Activated T-cell treated with anti-CD3 and anti-CD28 coated beads for 48 hours (primary cell): Measurements from ENCODE around the gene FHAD1.
"Not testable (repeated sequence)": the region's sequence is repeated elsewhere in the genome, so short reads cannot be mapped to it uniquely, and the experiment has no call there.

Experiments used
- DNase-seq: peaks from one replicate; pipeline ENCODE4 v3.0.0-alpha.2; 2020; ENCODE audit warnings: low read depth

FHAD1 gene

DNA sequence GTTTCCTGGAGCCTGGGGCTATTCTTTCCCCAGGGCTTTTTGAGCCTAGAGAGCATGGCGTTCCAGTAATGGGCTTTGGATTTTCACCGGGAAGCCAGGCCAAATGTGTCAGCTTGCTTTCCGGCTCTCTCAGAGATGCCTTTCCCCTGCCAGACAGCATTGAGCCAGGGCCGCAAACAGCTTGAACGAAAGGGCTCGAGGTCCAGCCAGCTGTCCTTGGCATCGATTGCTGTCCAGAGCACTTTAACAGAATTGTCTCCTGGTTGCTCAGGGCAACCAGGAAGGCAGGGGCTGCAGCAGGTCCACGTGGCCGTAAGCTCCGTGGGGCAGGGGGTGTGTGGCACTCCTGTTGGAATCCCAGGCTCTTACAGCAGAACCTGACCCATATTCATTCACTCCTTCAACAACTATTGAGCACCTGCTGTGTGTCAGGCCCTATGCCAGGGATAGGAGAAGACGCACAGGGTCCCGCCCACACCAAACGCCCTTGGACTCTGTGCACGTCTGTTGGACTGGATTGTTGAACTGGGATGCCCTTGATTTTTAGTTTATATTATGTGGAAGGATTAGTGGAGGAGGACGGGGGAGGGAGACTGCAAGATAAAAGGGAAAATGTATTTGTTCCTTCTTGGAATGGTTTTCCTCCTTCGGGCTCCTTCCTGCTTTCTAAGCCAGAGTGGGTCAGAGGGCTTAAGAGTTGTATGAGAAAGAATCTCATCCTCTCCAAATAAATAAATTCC, 123.9 kb downstream of the FHAD1 start:
- no peak for DNase-seq

DNA sequence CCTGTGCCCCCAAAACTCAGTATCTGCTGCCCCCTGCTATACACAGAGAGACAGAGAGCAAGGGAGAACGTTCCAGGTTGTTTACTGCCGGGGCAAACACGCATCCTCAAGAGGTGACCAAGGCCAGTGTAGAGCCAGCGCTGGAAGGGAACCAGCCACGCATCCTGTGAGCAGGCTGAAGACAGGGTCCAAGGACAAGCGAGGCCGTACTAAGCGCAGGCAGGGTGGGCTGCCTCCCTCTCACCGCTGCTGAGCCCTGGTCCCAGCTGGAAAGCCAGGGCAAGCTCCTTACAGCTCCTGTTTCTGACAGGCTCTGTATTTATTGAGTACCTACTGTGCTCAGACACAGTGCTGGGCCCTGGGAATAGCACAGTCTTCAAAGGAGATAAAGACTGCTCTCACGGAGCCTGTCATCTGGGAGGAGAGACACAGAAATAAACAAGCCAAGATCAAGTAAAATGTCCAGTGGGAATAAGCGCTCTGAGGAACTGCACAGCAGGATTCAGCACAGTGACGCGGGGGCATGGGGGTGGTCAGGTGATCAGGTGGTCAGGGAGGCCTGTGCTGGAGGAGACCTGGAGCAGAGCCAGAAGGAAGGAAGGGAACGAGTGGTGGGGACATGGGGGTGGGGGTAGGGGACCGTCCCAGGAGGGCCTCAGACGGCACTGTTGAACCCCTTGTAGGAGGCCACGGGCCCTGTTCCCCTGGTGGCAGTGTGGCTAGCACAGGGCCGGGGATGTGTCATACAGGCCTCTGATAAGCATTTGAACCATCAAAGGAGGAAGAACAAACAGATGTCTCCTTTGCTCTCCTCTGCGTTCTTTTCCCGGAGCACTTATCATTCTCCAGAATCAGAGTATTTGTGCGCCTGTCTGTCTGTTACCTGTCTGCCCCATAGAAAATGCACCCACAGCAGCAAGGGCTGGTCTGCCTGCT, 124.9 kb downstream of the FHAD1 start:
- DNase-seq, result no peak

GRCh38 chr1:15378729-15379128, 131.7 kb downstream of the FHAD1 start:
- no peak for DNase-seq

DNA sequence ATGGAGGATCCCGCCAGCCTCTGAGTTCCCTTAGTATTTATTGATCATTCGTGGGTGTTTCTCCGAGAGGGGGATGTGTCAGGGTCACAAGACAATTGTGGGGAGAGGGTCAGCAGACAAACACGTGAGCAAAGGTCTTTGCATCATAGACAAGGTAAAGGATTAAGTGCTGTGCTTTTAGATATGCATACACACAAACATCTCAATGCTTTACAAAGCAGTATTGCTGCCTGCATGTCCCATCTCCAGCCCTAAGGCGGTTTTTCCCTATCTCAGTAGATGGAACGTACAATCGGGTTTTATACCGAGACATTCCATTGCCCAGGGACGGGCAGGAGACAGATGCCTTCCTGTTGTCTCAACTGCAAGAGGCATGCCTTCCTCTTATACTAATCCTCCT, 132.1 kb downstream of the FHAD1 start:
- DNase-seq, result not testable (repeated sequence)

DNA sequence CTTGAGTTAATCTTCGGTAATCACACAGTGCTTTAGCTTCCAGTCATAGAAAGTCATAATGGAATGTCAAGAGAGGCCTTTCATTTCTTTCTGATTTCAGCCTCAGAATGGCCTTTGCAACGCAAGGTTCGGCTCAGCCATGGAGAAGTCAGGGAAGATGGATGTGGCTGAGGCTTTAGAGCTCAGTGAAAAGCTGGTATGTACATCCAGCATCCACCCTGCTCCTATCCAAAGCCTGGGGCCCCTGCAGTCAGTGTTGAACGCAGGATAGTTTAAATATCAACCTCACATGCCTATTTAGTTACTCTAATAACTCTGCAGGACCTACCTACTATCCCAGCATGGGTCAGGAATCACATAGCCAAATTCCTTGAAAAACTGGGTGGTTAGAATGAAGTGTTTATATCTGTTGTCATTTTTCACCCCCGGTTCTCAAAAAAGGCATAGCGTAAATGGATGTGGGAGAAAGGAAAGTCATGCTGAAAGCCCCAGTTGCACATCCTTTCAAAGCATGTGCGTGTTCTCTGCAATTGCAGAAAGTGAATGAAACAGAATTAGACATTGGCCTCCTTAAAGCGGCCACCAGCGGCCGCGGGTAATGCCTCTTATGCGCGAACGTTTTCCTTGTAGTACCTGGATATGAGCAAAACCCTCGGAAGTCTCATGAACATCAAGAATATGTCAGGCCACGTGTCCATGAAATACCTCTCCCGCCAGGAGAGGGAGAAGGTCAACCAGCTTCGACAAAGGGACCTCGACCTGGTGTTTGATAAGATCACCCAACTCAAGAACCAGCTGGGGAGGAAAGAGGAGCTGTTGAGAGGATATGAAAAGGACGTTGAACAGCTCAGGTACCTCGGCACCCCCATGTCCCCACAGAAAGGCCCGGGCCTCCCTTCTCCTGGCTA, 133.8 kb downstream of the FHAD1 start:
- DNase-seq, result no peak

DNA sequence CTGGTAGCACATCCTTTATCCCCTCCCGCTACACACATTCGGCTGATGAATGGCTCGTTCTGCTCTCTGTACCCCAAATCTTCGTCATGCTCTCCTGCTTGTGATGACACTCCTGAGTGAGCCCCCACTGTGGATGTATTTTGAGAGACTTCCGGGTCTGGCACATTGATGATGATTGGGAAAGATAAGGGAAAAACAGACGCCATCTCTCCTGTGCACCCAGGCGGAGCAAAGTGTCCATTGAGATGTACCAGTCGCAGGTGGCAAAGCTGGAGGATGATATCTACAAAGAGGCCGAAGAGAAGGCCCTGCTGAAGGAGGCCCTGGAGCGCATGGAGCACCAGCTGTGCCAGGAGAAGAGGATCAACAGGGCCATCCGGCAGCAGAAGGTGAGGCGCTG, 134.8 kb downstream of the FHAD1 start:
- no peak for DNase-seq

DNA sequence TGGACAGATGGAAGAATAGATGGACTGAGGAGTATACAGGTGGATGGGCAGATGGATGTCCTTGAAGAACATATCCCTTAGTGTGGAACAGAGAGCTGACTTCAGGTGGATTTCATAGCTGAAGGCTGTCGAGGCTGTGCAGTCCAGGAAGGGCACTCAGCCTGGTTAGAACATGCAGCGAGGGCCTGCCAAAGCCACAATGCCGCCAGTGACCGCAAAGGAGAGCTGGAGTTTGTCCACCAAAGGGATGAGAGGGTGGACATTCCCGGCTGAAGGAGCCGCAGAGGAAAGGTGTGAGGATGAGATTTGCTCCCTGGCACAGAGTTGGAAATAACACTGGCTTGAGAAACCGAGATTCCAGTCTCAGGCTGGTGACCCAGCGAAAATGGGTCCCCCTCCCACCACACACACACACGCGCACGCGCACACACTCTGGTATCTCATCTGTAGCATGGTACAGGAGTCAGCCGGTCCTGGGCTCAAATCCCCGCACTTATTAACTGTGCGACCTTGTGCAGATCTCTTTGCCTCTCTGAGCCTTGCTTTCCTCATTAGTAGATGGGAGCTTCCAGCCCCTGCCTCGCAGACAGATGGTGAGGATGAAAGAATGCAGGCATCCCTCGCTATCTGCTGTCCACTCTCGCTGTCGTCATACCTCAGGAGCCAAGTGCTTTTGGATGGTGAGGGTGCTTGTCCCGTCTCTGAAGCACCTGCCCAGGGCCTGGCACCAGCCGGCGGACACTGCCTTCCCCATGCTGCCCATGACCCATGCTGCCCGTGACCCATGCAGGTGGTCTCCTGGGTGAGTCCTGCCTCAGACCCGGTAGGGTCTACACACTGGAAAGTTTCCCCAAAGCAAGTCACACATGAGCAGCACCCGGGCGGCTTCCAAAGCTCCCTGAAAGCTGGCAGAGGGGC, 135.8 kb downstream of the FHAD1 start:
- DNase-seq, result no peak

- DNase-seq, result no peak
These were observed 136.8 kb downstream of the FHAD1 start for GRCh38 chr1:15383810-15384209.

- no peak for DNase-seq
These were observed 137.4 kb downstream of the FHAD1 start for GRCh38 chr1:15384301-15384901.

DNA sequence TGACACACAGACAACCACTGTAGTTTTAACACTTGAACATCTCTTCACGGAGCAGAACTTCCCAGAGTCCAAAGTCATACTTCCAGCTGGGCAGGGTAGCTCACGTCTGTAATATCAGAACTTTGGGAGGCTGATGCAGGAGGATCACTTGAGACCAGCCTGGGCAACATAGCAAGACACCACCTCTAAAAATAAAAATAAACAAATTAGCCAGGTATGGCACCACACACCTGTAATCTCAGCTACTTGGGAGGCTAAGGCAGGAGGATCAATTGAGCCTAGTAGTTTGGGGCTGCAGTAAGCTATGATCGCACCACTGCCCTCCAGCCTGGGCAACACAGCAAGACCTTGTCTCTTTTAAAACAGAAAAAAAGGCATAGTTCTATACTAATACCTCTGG, 138.4 kb downstream of the FHAD1 start:
- DNase-seq, result no peak

DNA sequence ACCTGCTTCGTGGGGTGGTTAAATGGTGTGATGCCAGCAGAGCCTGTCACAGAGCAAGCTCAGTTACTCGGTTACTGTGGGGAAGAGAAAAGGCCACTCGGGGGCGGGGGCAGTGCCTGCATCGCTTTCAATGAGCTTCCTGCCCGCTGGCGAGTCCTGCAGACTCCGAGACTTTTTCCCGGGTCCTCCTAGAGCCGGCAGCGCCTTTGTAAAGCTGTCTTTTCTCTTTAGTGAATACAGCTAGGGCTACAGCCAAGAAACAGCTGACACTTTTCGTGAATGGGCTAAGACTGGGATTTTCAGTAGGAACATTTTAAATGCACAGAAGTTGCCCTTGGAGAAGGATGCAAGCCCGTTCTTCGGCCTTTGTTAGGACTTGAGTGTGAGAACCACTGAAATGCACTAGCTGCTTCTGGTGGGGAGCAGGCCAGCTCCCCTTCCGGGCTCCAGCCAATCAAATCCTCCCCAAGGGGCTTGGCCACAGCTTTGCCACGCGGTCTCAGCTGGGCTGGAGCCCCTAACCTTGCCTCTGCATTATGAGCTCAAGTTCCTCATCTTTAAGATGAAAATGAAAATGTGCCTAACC, 139.2 kb downstream of the FHAD1 start:
- no peak for DNase-seq

DNA sequence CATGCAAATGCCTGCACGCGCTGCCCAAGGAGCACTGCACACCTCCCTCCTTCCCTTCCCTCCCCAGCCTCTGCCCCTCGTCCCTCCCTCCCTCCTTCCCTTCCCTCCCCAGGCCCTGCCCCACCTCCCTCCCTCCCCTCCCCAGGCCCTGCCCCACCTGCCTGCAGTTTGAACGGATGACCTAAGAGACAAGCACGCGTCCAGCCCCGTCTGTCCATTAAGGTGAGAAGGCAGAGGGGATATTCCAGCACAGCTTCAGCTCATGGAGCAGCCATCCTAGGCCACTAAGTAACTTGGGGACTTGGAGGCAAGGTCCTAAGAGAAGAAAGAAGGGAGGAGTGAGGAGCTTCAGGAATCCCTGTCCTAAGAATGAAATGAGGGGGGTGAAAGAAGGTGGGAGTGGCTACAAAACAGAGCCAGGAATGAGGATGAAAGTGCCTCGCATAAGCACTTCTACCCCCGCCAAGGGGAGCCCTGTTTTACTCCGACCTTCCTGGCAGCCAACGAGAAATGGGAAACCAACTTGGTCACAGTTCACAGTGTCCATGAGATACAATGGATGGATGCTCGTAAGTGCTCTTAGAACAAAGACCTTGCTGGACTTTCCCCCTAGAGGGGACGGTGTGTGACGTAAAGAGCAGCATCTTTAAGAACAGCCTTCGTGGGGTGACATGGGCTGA, 141.3 kb downstream of the FHAD1 start:
- no peak for DNase-seq

GRCh38 chr1:15389828-15390227, 142.8 kb downstream of the FHAD1 start:
- DNase-seq, result not testable (repeated sequence)

- no peak for DNase-seq
These were observed 143.6 kb downstream of the FHAD1 start for GRCh38 chr1:15390667-15391066.

DNA sequence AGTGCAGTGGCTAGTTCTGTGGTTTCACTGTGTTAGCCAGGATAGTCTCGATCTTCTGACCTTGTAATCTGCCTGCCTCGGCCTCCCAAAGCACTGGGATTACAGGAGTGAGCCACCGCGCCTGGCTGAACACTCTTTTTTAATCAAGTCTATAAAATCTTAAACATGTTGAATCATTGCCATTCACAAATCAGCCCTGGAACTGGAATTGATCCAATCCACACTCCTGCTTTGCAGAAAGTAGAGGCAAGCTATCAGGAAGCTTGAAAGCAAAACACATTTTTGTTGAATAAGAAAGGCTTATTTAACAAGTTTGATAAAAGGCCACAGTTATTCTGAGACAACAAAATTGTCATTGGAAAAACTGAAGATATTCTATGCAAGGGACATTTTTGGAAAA, 144.3 kb downstream of the FHAD1 start:
- DNase-seq, result no peak

GRCh38 chr1:15393475-15394257, 146.6 kb downstream of the FHAD1 start:
- no peak for DNase-seq

GRCh38 chr1:15394258-15394690, 147.3 kb downstream of the FHAD1 start:
- no peak for DNase-seq

DNA sequence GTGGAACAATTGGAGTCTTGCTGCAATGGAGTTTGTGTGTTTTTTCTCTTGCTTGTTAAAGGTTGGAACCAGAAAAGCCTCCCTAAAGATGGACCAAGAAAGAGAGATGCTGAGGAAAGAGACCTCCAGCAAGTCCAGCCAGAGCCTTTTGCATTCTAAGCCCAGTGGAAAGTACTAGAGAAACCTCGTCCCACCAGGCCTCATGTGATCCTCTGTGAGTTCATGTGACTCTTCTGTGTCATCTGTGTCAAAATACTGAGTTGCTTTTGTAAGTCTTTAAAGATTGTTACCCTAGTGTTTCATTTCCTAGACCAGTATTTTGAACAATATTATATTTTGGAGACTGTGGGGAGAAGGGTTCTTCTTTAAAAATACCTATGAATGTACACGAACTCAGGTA, 150.2 kb downstream of the FHAD1 start:
- no peak for DNase-seq

DNA sequence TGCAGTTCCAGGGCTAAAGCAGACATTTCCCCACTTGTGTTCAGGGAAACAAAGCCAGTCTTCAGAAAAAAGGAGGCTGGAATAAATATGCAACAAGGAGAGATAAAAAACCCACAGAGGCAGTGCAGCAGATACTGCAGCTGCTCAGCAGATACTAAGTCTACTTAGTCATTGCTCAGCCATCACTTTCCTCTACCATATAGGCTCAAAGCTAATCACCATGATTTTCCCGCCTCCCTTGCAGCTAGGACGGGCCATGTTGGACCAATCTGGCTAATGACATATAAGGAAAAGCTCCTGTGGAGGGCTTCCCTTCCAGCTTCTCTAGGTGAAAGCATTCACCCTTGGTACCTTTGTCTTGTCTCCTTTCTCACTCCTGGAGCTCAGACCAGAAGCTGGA, 152.7 kb downstream of the FHAD1 start:
- DNase-seq, result no peak
